ENCODE results near the gene IQCM.

IQCM gene

GRCh38 chr4:149768477-149768876 lies 47.2 kb downstream of the IQCM start:
- DNase-seq = no peak

- DNase-seq = no peak
Measured at GRCh38 chr4:149766135-149766534, 49.5 kb downstream of the IQCM start.

- no peak for DNase-seq
Measured at GRCh38 chr4:149765630-149766029, 50.0 kb downstream of the IQCM start.

- DNase-seq = no peak
Measured at GRCh38 chr4:149755969-149756368, 59.7 kb downstream of the IQCM start.

- no peak for DNase-seq
Measured at GRCh38 chr4:149754526-149754925, 61.1 kb downstream of the IQCM start.

- DNase-seq = no peak
Measured at GRCh38 chr4:149752729-149753128, 62.9 kb downstream of the IQCM start.

- DNase-seq = no peak
Measured at GRCh38 chr4:149751174-149751573, 64.5 kb downstream of the IQCM start.

GRCh38 chr4:149749784-149750183 lies 65.9 kb downstream of the IQCM start:
- DNase-seq = no peak

- DNase-seq = no peak
Measured at GRCh38 chr4:149747646-149748045, 68.0 kb downstream of the IQCM start.

GRCh38 chr4:149746276-149746675 lies 69.4 kb downstream of the IQCM start:
- DNase-seq = no peak

- no peak for DNase-seq
Measured at GRCh38 chr4:149741186-149741831, 74.3 kb downstream of the IQCM start.

GRCh38 chr4:149738156-149738555 lies 77.5 kb downstream of the IQCM start:
- DNase-seq = no peak

- DNase-seq = no peak
Measured at GRCh38 chr4:149735796-149736195, 79.8 kb downstream of the IQCM start.

- no peak for DNase-seq
Measured at GRCh38 chr4:149728444-149728843, 87.2 kb downstream of the IQCM start.

GRCh38 chr4:149727663-149728062 lies 88.0 kb downstream of the IQCM start:
- DNase-seq = no peak

- DNase-seq = no peak
Measured at GRCh38 chr4:149723065-149723464, 92.6 kb downstream of the IQCM start.

GRCh38 chr4:149719806-149720205 lies 95.8 kb downstream of the IQCM start:
- no peak for DNase-seq

- DNase-seq = no peak
Measured at GRCh38 chr4:149719357-149719756, 96.3 kb downstream of the IQCM start.

GRCh38 chr4:149718500-149718899 lies 97.1 kb downstream of the IQCM start:
- no peak for DNase-seq

GRCh38 chr4:149716728-149717127 lies 98.9 kb downstream of the IQCM start:
- DNase-seq = no peak

GRCh38 chr4:149715822-149716585 lies 99.6 kb downstream of the IQCM start:
- DNase-seq = no peak

GRCh38 chr4:149713031-149713430 lies 102.6 kb downstream of the IQCM start:
- no peak for DNase-seq

GRCh38 chr4:149711593-149712365 lies 103.9 kb downstream of the IQCM start:
- DNase-seq = no peak

- no peak for DNase-seq
Measured at GRCh38 chr4:149709640-149710039, 106.0 kb downstream of the IQCM start.
